NCI-H510A (cell line): Measurements from ENCODE around the gene RRP1B.
"Not testable (repeated sequence)": the region's sequence is repeated elsewhere in the genome, so short reads cannot be mapped to it uniquely, and the experiment has no call there.

Source experiments
- DNase-seq: peaks from one replicate; lab custom pipeline; 2025; lab: John Stamatoyannopoulos, UW

The RRP1B gene

GRCh38 chr21:43701936-43702784 lies 42.8 kb downstream of the RRP1B start:
- DNase-seq, result no peak

- no peak for DNase-seq
These were observed 43.4 kb downstream of the RRP1B start for GRCh38 chr21:43702785-43703034.

DNA sequence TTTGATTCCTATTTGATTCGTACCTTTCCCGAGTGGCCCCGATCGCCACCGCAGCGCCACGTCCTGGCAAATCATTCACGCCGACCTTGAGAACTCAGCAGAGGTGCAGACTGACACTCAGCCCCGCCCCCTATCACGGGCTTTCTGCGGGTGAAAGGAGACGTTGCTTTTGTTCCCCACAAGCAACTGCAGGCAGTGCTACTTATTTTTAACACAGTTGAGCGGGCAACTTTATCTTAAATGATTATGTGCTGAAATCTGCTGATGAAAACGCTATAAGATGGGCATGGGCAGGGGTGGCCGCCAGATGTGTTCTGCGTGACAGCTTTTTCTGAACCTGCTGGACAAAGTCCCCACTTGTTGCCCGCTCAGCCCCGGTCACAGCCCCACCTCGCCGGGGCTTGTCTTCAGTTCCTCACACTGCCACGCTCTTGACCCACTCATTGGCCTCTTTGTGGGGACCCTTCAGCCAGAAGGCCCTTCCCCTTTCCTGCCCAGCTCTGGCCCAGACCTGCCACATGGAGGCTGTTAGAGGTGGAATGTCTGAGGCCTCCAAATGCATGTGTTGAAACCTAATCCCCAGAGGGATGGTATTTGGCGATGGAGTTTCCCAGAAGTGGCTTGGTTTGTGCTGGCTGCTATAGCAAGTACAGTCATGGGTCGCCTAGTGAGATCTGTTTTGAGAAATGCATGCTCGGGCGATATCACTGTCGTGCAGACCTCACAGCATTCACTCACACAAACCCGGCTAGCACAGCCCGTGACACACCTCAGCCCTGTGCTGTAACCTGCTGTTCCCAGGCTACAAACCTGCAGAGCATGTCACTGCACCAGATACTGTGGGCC lies 43.9 kb downstream of the RRP1B start:
- no peak for DNase-seq

DNA sequence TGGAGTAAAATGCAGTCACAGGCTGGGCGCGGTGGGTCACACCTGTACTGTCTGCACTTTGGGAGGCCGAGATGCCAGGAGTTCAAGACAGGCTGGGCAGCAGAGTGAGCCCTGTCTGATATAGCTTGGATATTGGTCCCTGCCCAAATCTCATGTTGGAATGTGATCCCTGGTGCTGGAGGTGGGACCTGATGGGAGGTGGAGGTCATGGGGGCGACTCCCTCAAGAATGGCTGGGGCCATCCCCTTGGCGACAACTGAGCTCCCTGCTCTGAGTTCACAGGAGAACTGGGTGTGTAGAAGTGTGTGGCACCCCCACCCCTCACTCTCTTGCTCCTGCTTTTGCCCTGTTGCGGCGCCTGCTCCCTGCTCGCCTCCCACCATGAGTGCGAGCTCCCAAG lies 48.1 kb downstream of the RRP1B start:
- no peak for DNase-seq

DNA sequence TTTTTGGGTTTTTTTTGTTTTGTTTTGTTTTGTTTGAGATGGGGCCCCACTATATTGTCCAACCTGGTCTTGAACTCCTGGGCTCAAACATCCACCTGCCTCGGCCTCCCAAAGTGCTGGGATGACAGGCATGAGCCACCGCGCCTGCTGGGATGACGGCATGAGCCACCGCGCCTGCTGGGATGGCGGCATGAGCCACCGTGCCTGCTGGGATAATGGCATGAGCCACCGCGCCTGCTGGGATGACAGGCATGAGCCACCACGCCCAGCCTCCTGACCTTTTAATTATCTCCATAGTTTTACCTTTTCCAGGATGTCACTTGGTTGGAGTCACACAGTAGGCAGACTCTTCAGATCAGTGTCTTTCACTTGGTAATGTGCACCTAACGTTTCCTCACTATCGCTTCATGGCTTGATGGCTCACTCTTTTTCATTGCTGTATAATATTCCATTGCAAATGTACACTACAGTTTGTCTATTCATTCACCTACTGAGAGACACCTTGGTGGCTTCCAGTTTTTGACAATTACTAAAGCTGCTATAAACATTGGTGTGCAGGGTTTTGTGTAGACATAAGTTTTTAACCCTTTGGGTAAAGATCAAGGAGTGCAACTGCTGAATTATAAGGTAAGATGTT lies 49.5 kb downstream of the RRP1B start:
- no peak for DNase-seq

- peak; percentile 49 for DNase-seq
These were observed 53.0 kb downstream of the RRP1B start for GRCh38 chr21:43712268-43712942.

DNA sequence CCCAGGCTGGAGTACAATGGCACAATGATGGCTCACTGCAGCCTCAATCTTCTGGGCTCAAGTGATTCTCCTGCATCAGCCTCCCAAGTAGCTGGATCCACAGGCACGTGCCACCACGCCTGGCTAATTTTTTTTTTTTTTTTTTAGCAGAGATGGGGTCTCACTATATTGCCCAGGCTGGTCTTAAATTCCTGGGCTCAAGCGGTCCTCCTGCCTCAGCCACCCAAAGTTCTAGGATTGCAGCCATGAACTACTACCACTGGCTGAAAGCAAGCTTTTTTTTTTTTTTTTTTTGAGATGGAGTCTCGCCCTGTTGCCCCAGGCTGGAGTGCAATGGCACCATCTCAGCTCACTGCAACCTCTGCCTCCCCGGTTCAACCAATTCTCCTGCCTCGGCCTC lies 53.8 kb downstream of the RRP1B start:
- not testable (repeated sequence) for DNase-seq

DNA sequence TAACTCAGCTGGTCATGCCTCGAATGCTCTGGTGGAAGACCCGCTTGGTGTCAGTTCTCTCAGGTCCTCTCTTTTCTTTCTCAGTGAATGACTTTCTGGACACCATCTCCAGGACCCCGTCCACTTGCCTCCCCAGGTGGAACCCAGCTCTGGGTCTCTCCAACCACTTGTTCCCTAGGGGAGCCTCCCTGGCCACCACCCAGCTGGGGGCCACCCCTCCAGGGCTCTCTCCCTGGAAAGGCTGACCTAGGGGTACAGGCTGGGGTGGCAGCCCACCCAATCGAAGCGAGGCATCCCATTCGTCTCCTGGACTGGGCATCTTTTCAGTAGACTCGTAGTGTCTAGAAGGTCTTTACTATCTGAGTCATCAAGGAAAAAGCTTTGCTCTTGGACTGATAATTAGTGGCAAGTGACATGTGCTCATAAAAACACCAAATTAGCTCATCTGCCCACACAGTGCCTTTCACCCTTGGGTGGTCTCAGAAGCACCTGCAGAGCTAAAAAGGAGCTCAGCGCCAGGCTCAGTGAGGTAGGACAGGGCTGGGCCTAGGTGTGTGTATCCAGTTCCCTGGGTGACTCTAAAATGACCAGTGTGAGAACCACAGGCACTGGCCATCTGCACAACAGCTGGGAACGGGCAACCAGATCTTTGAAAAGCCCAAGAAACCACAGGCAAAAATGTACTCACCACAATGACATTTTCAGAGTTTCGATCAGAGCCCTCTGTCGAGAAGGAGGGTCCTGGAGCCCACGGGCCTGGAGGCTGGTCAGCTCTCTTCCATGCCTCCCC lies 57.2 kb downstream of the RRP1B start:
- no peak for DNase-seq

- DNase-seq, result no peak
These were observed 58.0 kb downstream of the RRP1B start for GRCh38 chr21:43717166-43717853.

DNA sequence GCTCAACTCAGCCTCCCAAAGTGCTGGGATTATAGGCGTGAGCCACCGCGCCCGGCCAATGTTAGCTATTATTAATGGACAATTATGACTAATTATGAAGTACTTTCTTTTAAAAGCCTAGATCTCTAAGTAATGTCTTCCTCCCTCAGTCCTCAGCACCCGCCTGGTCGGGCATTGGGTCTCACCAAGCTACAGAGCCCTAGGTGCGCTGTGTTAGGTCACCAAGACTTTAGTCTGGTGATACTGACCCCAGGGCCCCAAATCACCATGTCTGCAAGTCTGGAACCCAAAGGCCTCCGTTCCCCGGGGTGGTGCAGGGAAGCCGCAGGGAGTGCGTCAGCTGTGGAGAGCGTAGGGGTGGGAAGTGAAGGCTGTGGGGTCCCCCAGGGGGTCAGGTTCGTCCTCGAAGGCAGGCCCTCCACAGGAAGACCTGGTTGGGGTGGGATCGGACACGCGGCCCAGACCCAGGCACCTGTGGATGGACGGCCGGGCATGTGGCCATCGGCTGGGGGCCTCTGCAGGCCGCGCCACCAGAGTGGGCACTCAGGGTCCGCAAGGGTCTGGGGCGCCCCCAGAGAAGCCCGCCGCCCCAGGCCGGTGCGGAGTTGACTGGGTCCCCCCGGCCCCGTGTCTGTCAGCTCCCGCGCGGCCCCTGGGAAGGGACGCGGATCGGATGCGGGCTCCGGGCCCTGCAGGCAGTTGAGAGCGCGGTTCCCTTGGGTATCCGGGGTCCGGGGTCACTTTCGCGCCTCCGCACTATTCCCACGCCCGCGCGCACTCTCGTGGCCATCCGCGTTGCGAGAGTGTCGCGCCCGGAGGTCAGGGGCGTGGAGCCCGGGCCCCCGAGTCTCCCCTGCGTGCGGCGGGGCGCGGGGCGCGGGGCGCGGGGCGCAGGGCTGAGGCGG lies 58.9 kb downstream of the RRP1B start:
- DNase-seq, result no peak

DNA sequence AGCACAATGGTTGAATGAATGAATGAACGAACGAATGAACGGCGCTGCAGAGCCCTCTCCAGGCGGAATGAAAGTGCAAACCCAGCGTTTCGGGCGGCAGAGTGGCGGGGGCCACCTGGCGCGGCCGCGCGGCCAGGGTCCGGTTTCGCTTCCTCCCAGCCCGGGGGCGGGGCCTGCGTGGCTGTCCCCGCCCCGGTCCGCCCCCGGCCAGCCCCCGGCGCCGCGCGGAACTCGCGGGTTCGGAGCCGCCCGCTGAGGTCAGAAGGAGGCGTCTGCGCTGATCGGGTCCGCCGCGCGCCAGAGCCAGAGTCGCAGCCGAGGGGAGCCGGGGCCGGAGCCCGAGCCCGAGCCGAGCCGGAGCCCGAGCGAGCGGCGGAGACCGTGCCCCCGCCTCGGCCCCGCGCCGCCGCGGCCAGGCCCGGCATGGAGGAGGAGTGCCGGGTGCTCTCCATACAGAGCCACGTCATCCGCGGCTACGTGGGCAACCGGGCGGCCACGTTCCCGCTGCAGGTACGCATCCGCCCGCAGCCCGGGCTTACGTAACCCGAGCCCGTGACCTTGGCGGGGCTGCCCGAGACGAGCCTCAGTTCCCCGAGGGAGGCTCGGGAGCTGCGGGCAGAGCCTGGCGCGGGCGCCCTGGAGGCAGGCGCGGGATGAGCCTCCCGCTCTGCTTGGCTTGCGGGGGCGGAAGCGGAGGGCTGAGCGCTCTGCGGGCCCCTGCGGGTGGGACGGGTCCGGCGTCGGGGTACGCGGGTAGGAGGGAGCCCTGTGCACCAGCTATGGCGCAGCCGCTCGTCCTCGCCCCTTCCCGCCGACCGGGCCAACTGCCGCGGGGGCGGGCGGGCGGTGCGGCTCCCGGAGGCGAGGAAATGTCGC lies 59.8 kb downstream of the RRP1B start, which contains the start of gene PDXK:
Gene PDXK (plus strand): TSS at position 258 of the 876 bp plus-strand sequence. CDS start 166 bp downstream, at position 424.
- peak; percentile 62 for DNase-seq

DNA sequence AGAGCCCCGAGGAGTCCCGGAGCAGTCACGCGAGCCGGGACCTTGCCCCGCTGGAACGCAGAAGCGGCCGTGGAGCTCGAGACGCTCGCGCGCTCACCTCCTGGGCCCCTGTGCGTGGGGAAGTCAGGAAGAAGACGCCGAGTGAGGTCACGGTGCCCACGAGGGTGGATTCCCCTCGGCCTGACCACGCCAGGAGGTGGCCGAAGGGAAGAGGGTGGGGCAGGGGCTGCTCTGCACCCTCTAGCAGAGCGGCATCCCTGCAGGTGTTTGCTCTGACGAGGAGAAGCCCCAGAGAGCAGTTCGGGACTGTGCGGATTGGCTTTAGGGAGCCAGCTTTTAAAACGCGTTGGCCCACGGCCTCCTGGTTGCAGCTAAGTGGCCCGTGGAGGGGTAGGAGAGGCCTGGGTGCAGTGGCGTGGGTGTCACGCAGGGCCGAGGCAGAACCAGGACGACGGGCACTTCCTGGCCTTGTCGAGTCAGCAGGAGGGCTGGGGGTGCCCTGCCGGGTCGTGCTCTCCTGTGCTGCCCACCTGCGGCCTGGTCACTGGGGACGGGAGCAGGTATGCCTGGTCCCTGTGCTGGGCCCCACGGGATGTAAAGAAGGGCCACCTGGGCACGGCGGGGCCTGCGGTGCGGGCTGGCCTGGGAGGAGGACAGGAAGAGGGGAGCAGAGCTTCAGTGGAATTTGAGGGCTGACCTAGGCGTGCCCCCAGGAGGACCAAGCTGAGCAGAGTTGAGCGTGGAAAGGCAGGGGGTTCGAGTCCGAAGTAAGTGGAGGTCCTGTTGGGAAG lies 60.6 kb downstream of the RRP1B start:
- DNase-seq, result no peak

- no peak for DNase-seq
These were observed 61.3 kb downstream of the RRP1B start for GRCh38 chr21:43720539-43721166.

DNA sequence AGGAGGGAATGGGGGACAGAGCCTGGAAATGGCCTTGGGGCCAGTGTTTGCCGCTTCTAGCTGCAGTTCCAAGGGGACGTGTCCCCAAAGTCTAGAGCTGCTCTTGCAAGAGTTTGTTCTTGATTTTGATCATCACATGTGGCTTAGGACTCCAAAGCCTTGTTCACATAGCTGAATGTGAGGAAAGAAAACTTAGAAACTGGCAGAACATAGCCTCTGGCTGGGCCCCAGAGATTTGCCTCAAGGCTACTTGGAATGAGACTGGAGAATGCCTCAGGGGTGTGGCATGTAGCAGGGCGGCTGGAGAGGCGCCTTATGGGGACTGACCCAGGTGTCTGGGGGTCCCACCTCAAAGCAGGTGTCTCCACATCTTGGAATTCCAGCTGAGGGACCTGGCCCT lies 61.8 kb downstream of the RRP1B start:
- DNase-seq, result no peak

GRCh38 chr21:43721939-43722338 lies 62.6 kb downstream of the RRP1B start:
- no peak for DNase-seq

GRCh38 chr21:43723648-43724047 lies 64.3 kb downstream of the RRP1B start:
- no peak for DNase-seq
